ENCODE data around the gene ECSIT.

ECSIT gene

DNA sequence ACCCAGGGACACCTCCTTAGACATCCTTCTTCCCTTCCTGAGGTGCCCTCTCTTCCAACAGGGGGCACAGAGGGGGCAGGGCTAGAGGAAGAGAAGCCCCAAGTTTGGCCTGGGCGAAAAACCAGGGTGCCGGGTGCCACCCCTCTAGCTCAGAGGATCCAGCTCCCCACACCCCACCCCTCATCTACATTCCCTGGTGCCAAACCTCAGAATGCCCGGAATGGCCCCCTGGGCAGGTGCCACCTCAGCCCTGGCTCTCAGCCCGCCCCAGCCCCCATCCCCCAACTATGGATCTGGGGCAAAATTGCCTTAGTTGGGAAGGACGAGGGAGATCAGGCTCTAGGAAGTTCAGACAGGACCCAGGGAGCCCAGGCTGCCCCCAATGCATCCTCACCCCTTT lies 11.7 kb upstream of the ECSIT start (continued):
- TF ChIP-seq ZNF70 (CRISPR knock-in tag; IDR thresholded peaks at IDR 0.05) (no peak), OSR1 (CRISPR knock-in tag; IDR thresholded peaks at IDR 0.05) (no peak), SNAI2 (CRISPR knock-in tag; IDR thresholded peaks at IDR 0.05) (no peak), BACH2 (CRISPR knock-in tag; IDR thresholded peaks at IDR 0.05; ENCODE audit: borderline replicate concordance) (no peak), ISL1 (CRISPR knock-in tag; IDR thresholded peaks at IDR 0.05) (no peak)

DNA sequence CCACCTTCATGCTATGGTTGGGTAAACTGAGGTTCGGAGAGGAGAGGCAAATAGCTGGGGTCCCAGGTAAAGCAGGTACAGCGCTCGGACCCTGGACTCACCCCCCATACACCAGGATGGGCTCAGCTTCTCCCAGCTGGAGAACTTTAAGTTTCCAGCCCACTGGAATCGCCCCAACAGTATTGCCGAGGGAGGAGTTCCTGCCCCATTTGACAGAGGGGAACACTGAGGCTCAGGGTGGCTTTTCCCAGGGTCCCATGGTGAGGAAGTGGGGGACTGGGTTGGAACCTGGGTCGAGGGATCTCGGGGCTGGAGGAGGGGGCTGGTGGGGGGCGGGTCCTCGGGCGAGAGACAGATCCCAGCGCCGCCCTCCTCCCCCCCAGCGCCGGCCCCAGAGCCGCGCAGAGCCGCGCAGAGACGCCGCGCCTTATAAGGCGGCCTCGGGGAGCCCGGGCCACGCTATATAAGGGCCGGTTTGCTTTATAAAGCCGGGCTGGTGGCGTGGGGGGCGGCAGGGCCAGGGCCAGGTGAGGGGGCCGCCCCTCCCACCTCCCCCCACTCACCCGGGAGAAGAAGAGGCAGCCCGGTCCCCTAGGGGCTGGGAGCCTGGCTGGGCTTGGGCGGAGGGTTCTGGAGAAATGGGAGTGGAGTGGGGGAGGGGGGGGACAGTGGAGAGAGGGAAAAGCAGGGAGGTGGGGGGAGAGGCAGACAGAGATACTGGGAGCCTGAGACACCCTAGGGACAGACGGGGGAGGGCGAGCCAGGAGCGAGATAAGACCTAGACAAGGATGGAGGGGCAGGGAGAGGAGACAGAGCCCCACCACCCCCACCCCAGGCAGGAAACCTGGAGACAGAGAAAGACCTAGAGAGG lies 10.8 kb upstream of the ECSIT start:
- TF ChIP-seq ZFP30 (CRISPR knock-in tag; IDR thresholded peaks at IDR 0.05): no peak
- TF ChIP-seq PPARA (CRISPR knock-in tag; IDR thresholded peaks at IDR 0.05; ENCODE audit: borderline replicate concordance): no peak
- TF ChIP-seq ZNF565 (CRISPR knock-in tag; conservative IDR thresholded peaks at IDR 0.05; ENCODE audit: low read depth): no peak
- TF ChIP-seq OSR1 (CRISPR knock-in tag; IDR thresholded peaks at IDR 0.05): no peak
- no peak for TF ChIP-seq TCF4 (CRISPR knock-in tag; IDR thresholded peaks at IDR 0.05; ENCODE audit: borderline replicate concordance)
- TF ChIP-seq ZC3H10 (CRISPR knock-in tag; IDR thresholded peaks at IDR 0.05): no peak
- TF ChIP-seq ZNF70 (CRISPR knock-in tag; IDR thresholded peaks at IDR 0.05): no peak
- TF ChIP-seq TOX (CRISPR knock-in tag; IDR thresholded peaks at IDR 0.05; ENCODE audit: borderline replicate concordance): no peak
- no peak for TF ChIP-seq CSDC2 (CRISPR knock-in tag; IDR thresholded peaks at IDR 0.05)
- TF ChIP-seq, protein P1, sequence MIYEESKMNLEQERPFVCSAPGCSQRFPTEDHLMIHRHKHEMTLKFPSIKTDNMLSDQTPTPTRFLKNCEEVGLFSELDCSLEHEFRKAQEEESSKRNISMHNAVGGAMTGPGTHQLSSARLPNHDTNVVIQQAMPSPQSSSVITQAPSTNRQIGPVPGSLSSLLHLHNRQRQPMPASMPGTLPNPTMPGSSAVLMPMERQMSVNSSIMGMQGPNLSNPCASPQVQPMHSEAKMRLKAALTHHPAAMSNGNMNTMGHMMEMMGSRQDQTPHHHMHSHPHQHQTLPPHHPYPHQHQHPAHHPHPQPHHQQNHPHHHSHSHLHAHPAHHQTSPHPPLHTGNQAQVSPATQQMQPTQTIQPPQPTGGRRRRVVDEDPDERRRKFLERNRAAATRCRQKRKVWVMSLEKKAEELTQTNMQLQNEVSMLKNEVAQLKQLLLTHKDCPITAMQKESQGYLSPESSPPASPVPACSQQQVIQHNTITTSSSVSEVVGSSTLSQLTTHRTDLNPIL (CRISPR knock-in tag; IDR thresholded peaks at IDR 0.05; ENCODE audit: low read depth): no peak
- TF ChIP-seq, protein P2, sequence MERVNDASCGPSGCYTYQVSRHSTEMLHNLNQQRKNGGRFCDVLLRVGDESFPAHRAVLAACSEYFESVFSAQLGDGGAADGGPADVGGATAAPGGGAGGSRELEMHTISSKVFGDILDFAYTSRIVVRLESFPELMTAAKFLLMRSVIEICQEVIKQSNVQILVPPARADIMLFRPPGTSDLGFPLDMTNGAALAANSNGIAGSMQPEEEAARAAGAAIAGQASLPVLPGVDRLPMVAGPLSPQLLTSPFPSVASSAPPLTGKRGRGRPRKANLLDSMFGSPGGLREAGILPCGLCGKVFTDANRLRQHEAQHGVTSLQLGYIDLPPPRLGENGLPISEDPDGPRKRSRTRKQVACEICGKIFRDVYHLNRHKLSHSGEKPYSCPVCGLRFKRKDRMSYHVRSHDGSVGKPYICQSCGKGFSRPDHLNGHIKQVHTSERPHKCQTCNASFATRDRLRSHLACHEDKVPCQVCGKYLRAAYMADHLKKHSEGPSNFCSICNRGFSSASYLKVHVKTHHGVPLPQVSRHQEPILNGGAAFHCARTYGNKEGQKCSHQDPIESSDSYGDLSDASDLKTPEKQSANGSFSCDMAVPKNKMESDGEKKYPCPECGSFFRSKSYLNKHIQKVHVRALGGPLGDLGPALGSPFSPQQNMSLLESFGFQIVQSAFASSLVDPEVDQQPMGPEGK (CRISPR knock-in tag; IDR thresholded peaks at IDR 0.05; ENCODE audit: borderline replicate concordance): no peak
- TF ChIP-seq, protein P3, sequence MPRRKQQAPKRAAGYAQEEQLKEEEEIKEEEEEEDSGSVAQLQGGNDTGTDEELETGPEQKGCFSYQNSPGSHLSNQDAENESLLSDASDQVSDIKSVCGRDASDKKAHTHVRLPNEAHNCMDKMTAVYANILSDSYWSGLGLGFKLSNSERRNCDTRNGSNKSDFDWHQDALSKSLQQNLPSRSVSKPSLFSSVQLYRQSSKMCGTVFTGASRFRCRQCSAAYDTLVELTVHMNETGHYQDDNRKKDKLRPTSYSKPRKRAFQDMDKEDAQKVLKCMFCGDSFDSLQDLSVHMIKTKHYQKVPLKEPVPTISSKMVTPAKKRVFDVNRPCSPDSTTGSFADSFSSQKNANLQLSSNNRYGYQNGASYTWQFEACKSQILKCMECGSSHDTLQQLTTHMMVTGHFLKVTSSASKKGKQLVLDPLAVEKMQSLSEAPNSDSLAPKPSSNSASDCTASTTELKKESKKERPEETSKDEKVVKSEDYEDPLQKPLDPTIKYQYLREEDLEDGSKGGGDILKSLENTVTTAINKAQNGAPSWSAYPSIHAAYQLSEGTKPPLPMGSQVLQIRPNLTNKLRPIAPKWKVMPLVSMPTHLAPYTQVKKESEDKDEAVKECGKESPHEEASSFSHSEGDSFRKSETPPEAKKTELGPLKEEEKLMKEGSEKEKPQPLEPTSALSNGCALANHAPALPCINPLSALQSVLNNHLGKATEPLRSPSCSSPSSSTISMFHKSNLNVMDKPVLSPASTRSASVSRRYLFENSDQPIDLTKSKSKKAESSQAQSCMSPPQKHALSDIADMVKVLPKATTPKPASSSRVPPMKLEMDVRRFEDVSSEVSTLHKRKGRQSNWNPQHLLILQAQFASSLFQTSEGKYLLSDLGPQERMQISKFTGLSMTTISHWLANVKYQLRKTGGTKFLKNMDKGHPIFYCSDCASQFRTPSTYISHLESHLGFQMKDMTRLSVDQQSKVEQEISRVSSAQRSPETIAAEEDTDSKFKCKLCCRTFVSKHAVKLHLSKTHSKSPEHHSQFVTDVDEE (CRISPR knock-in tag; IDR thresholded peaks at IDR 0.05): no peak
- TF ChIP-seq, protein P4, sequence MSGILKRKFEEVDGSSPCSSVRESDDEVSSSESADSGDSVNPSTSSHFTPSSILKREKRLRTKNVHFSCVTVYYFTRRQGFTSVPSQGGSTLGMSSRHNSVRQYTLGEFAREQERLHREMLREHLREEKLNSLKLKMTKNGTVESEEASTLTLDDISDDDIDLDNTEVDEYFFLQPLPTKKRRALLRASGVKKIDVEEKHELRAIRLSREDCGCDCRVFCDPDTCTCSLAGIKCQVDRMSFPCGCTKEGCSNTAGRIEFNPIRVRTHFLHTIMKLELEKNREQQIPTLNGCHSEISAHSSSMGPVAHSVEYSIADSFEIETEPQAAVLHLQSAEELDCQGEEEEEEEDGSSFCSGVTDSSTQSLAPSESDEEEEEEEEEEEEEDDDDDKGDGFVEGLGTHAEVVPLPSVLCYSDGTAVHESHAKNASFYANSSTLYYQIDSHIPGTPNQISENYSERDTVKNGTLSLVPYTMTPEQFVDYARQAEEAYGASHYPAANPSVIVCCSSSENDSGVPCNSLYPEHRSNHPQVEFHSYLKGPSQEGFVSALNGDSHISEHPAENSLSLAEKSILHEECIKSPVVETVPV (CRISPR knock-in tag; IDR thresholded peaks at IDR 0.05): no peak
- TF ChIP-seq RARB (CRISPR knock-in tag; IDR thresholded peaks at IDR 0.05): no peak
- TF ChIP-seq ISL1 (CRISPR knock-in tag; IDR thresholded peaks at IDR 0.05): no peak
- no peak for TF ChIP-seq ZFP3 (CRISPR knock-in tag; IDR thresholded peaks at IDR 0.05)
- no peak for TF ChIP-seq ARNTL (CRISPR knock-in tag; IDR thresholded peaks at IDR 0.05; ENCODE audit: borderline replicate concordance, low read depth)
- ATAC-seq: peak; percentile 51

DNA sequence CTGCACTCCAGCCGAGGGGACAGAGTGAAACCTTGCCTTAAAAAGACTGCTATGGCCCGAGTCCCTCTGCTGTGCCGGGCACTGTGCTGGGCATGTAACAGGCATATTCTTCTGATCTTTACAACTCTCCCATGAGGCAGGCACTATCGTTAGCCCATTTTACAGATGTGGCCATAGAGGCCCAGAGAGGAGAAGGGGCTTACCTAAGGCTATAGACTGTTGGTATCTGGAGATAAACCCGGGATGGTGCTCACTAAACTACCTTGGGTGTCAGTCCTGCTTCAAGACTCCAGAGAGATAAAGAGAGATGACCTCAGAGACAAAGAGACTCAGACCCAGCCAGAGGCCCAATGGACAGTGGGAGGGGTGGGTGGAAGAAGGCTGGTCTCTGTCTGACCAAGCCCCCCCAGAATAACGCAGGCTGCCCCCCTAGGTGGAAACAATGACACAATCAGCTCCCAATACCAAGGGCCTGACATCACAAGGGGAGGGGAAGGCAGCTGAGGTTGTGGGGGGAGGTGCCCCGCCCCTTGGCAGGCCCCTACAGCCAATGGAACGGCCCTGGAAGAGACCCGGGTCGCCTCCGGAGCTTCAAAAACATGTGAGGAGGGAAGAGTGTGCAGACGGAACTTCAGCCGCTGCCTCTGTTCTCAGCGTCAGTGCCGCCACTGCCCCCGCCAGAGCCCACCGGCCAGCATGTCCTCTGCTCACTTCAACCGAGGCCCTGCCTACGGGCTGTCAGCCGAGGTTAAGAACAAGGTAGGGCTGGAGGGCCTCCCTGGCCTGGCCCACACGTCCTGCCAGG lies 9.5 kb upstream of the ECSIT start, which contains the start of gene CNN1:
Gene CNN1, plus strand, starts transcription at position 620 of the 805 bp plus-strand sequence. Its CDS starts 77 bp downstream, at position 697.
- ATAC-seq: no peak

More for the DNA sequence above, 9.5 kb upstream of the ECSIT start, which contains the start of gene CNN1:
- TF ChIP-seq ZFP30 (CRISPR knock-in tag; IDR thresholded peaks at IDR 0.05) (no peak), SNAI2 (CRISPR knock-in tag; IDR thresholded peaks at IDR 0.05) (no peak)
- TF ChIP-seq, protein P2 (CRISPR knock-in tag; IDR thresholded peaks at IDR 0.05; ENCODE audit: borderline replicate concordance): 0 out of 2 replicates have a peak, but pooled peaks have one; percentile 49

All from SK-N-SH treated with all-trans-retinoic acid at 6 μM for 48 hours (cell line).